HG03354 (cell line): ENCODE results near the gene ATP1A4.

ENCODE experiments used
- ATAC-seq: cut with Tn5 transposase; IDR thresholded peaks from one replicate; pipeline ENCODE4 v1.9.1; 2021; ENCODE audit warnings: mild to moderate bottlenecking; ENCODE audit not compliant: unreplicated experiment, poor library complexity, severe bottlenecking

The ATP1A4 gene

GRCh38 chr1:160194737-160195059 is 43.3 kb downstream of the ATP1A4 start:
- ATAC-seq = no peak

- ATAC-seq = no peak
Measured at GRCh38 chr1:160196143-160196542, 44.7 kb downstream of the ATP1A4 start.

- ATAC-seq = no peak
Measured at GRCh38 chr1:160197231-160197630, 45.8 kb downstream of the ATP1A4 start.

GRCh38 chr1:160200786-160201185 is 49.4 kb downstream of the ATP1A4 start:
- no peak for ATAC-seq

GRCh38 chr1:160204526-160205241 is 53.3 kb downstream of the ATP1A4 start:
- peak; percentile 69 for ATAC-seq

GRCh38 chr1:160205242-160206035 is 54.0 kb downstream of the ATP1A4 start, which contains the start of gene PEA15:
TSS of gene PEA15 (plus strand) at chr1:160205384. CDS start at chr1:160211545, 6,161 bp downstream.
- peak; percentile 56 for ATAC-seq

- peak; percentile 38 for ATAC-seq
Measured at GRCh38 chr1:160206036-160206389, 54.6 kb downstream of the ATP1A4 start.

- no peak for ATAC-seq
Measured at GRCh38 chr1:160206421-160207117, 55.2 kb downstream of the ATP1A4 start.

GRCh38 chr1:160207118-160207650 is 55.8 kb downstream of the ATP1A4 start:
- no peak for ATAC-seq

GRCh38 chr1:160207771-160208556 is 56.6 kb downstream of the ATP1A4 start:
- no peak for ATAC-seq

GRCh38 chr1:160208557-160209320 is 57.3 kb downstream of the ATP1A4 start:
- no peak for ATAC-seq

- ATAC-seq = no peak
Measured at GRCh38 chr1:160209321-160210046, 58.1 kb downstream of the ATP1A4 start.

- no peak for ATAC-seq
Measured at GRCh38 chr1:160210561-160210960, 59.2 kb downstream of the ATP1A4 start.

- ATAC-seq = no peak
Measured at GRCh38 chr1:160211046-160211790, 59.8 kb downstream of the ATP1A4 start.

- no peak for ATAC-seq
Measured at GRCh38 chr1:160214481-160215140, 63.2 kb downstream of the ATP1A4 start.

- no peak for ATAC-seq
Measured at GRCh38 chr1:160216301-160216700, 64.9 kb downstream of the ATP1A4 start.

- no peak for ATAC-seq
Measured at GRCh38 chr1:160217481-160218051, 66.2 kb downstream of the ATP1A4 start.
